Suprapubic skin (tissue), 3 donors: ENCODE data around the gene ELOB.

ENCODE experiments used
- CTCF ChIP-seq, 2 donors: fragments of 200-600 bp in 1 of 2; fragments of 450-650 bp in 1 of 2; sonication (generic) in 1 of 2; IDR thresholded peaks; one replicate each; pipeline ENCODE4 v1.5.1; 2016 to 2019; ENCODE audit warnings: antibody characterized with exemption in 2 of 2, mild to moderate bottlenecking in 1 of 2, moderate library complexity in 1 of 2
- POLR2AphosphoS5 ChIP-seq, 3 donors: sonication (generic); formaldehyde crosslinking; IDR thresholded peaks; one replicate each; pipeline ENCODE4 v1.6.1; 2017; ENCODE audit warnings: antibody characterized with exemption in 3 of 3

- TF ChIP-seq POLR2AphosphoS5 (IDR thresholded peaks at IDR 0.05): no peak
- TF ChIP-seq CTCF (IDR thresholded peaks at IDR 0.05): no peak
These were observed 31.8 kb downstream of the ELOB start for GRCh38 chr16:2745116-2745890.
